Neural cell (in vitro differentiated cells): ENCODE data around the gene SGIP1. TPM values are rescaled to one million over a fixed set of nuclear protein-coding genes. Genes with fewer than 3 reads are reported as not detected.

Source experiments
- H2AFZ ChIP-seq: fragments of 200-600, 300-800 bp; sonication (generic), shearing (Covaris generic); 2 replicates; pipeline ENCODE4 v1.6.0; 2014; ENCODE audit warnings: low read depth, mild to moderate bottlenecking, antibody characterized with exemption, low read length, moderate library complexity
- H3F3A ChIP-seq: fragments of 200-600 bp; shearing (Covaris generic); 2 replicates; pipeline ENCODE4 v1.6.1; 2016; ENCODE audit warnings: mild to moderate bottlenecking, moderate library complexity, mixed read lengths, antibody characterized with exemption, low read length; ENCODE audit not compliant: insufficient read depth, poor library complexity, severe bottlenecking
- H3K27ac ChIP-seq: fragments of 200-600, 300-800 bp; sonication (generic), shearing (Covaris generic); 2 replicates; pipeline ENCODE4 v1.5.1; 2014; ENCODE audit warnings: mild to moderate bottlenecking, low read length, moderate library complexity
- H3K27me3 ChIP-seq: fragments of 300-800, 200-600 bp; sonication (generic), shearing (Covaris generic); 2 replicates; pipeline ENCODE4 v1.6.0; 2014; ENCODE audit warnings: mild to moderate bottlenecking, low read depth, low read length, moderate library complexity; ENCODE audit not compliant: insufficient read depth
- H3K36me3 ChIP-seq: fragments of 300-800, 200-600 bp; sonication (generic), shearing (Covaris generic); 2 replicates; pipeline ENCODE4 v1.5.1; 2014; ENCODE audit warnings: mild to moderate bottlenecking, antibody characterized with exemption, low read length, moderate library complexity; ENCODE audit not compliant: insufficient read depth
- H3K4me2 ChIP-seq: fragments of 300-800, 200-600 bp; sonication (generic), shearing (Covaris generic); 2 replicates; pipeline ENCODE4 v1.6.0; 2014; ENCODE audit warnings: mild to moderate bottlenecking, low read length
- H3K4me3 ChIP-seq: fragments of 300-800, 200-600 bp; sonication (generic), shearing (Covaris generic); 2 replicates; pipeline ENCODE4 v1.5.1; 2014; ENCODE audit warnings: mild to moderate bottlenecking, low read length, moderate library complexity
- H3K79me2 ChIP-seq: fragments of 200-600 bp; shearing (Covaris generic); replicated peaks from 2 replicates; pipeline ENCODE4 v1.6.0; 2014; ENCODE audit warnings: mild to moderate bottlenecking, low read length, moderate library complexity; ENCODE audit not compliant: insufficient read depth
- H3K9ac ChIP-seq: fragments of 300-800, 200-600 bp; sonication (generic), shearing (Covaris generic); 2 replicates; pipeline ENCODE4 v1.6.1; 2016; ENCODE audit warnings: mild to moderate bottlenecking, low read length, mixed read lengths
- H3K9me2 ChIP-seq: fragments of 200-600 bp; shearing (Covaris generic); 2 replicates; pipeline ENCODE4 v1.6.1; 2016; ENCODE audit warnings: mild to moderate bottlenecking, low read length, mixed read lengths; ENCODE audit not compliant: insufficient read depth
- H3K9me3 ChIP-seq: fragments of 200-600, 300-800 bp; sonication (generic), shearing (Covaris generic); 2 replicates; pipeline ENCODE4 v1.6.1; 2016; ENCODE audit warnings: mild to moderate bottlenecking, mixed run types, low read length, moderate library complexity, mixed read lengths
- H4K20me1 ChIP-seq: fragments of 200-600 bp; shearing (Covaris generic); 2 replicates; pipeline ENCODE4 v1.6.1; 2016; ENCODE audit warnings: mild to moderate bottlenecking, mixed run types; ENCODE audit not compliant: insufficient read depth
- CTCF ChIP-seq: fragments of 450-650 bp; IDR thresholded peaks from 2 replicates; pipeline ENCODE4 v1.5.1; 2014; ENCODE audit warnings: antibody characterized with exemption, mild to moderate bottlenecking, moderate library complexity; ENCODE audit not compliant: poor library complexity, severe bottlenecking
- EP300 ChIP-seq: fragments of 450-650 bp; conservative IDR thresholded peaks from 2 replicates; pipeline ENCODE4 v1.6.1; 2014; ENCODE audit warnings: antibody characterized with exemption, mild to moderate bottlenecking, moderate library complexity; ENCODE audit not compliant: poor library complexity, severe bottlenecking
- EZH2 ChIP-seq: fragments of 200-600, 300-800 bp; shearing (Covaris generic), sonication (generic); IDR thresholded peaks from 2 replicates; pipeline ENCODE4 v1.6.1; 2014; ENCODE audit warnings: antibody characterized with exemption, low read length, borderline replicate concordance, mild to moderate bottlenecking; ENCODE audit not compliant: insufficient read depth, poor library complexity, severe bottlenecking
- MXI1 ChIP-seq: fragments of 450-650 bp; conservative IDR thresholded peaks from 2 replicates; pipeline ENCODE4 v1.6.1; 2014; ENCODE audit warnings: antibody characterized with exemption, mild to moderate bottlenecking; ENCODE audit not compliant: poor library complexity, severe bottlenecking
- POLR2AphosphoS5 ChIP-seq: IDR thresholded peaks from 2 replicates; pipeline ENCODE4 v1.6.1; 2012
- RAD21 ChIP-seq: fragments of 450-650 bp; conservative IDR thresholded peaks from 2 replicates; pipeline ENCODE4 v1.6.1; 2014; ENCODE audit warnings: antibody characterized with exemption, mild to moderate bottlenecking, moderate library complexity
- REST ChIP-seq: IDR thresholded peaks from 2 replicates; pipeline ENCODE4 v1.6.1; 2012; ENCODE audit warnings: borderline replicate concordance
- SMC3 ChIP-seq: fragments of 450-650 bp; conservative IDR thresholded peaks from 2 replicates; pipeline ENCODE4 v1.6.1; 2014; ENCODE audit warnings: antibody characterized with exemption, mild to moderate bottlenecking, moderate library complexity; ENCODE audit not compliant: poor library complexity
- TAF1 ChIP-seq: IDR thresholded peaks from 2 replicates; pipeline ENCODE4 v1.6.1; 2012; ENCODE audit warnings: low read depth
- polyA plus RNA-seq: library from polyadenylated mRNA; depleted of rRNA; stranded (reverse); fragments of >200 nt; gene quantifications from 2 replicates; pipeline ENCODE4 v1.2.3, GENCODE V29; 2014

SGIP1 gene
- polyA plus RNA-seq, 1 donor from 2014 or later = 50.5 TPM

GRCh38 chr1:66570196-66570595 lies 36.2 kb downstream of the SGIP1 start:
- H3K27ac ChIP-seq = no peak overlapping the region
- no peaks in the 10 kb centered on the region for H3K27me3 ChIP-seq
- no peak overlapping the region for H3K9ac ChIP-seq
- no peak for TF ChIP-seq REST
- no peak for TF ChIP-seq POLR2AphosphoS5
- TF ChIP-seq TAF1 = no peak
- no peak for TF ChIP-seq RAD21
- TF ChIP-seq MXI1 = no peak
- no peak for TF ChIP-seq CTCF
- TF ChIP-seq SMC3 = no peak
- no peak for TF ChIP-seq EP300
- H3K36me3 ChIP-seq = no peaks in the 10 kb centered on the region
- H3K4me3 ChIP-seq = no peak overlapping the region
- H3K9me2 ChIP-seq = no peaks in the 10 kb centered on the region
- H2AFZ ChIP-seq = no peak overlapping the region
- no peaks in the 10 kb centered on the region for H3F3A ChIP-seq
- no peak overlapping the region for H3K4me2 ChIP-seq
- no peaks in the 10 kb centered on the region for H3K9me3 ChIP-seq
- H3K79me2 ChIP-seq = no peaks in the 10 kb centered on the region
- H4K20me1 ChIP-seq = no peaks in the 10 kb centered on the region

GRCh38 chr1:66571789-66572188 lies 37.8 kb downstream of the SGIP1 start:
- H3K9me3 ChIP-seq = no peaks in the 10 kb centered on the region

More at GRCh38 chr1:66571789-66572188, 37.8 kb downstream of the SGIP1 start:
- Histone ChIP-seq H4K20me1 (no peaks in the 10 kb centered on the region), H3F3A (no peaks in the 10 kb centered on the region), H3K9ac (no peak overlapping the region), H3K4me3 (no peak overlapping the region), H3K79me2 (no peaks in the 10 kb centered on the region), H3K4me2 (no peak overlapping the region), H2AFZ (no peak overlapping the region), H3K27me3 (no peaks in the 10 kb centered on the region), H3K27ac (no peak overlapping the region), H3K36me3 (no peaks in the 10 kb centered on the region), H3K9me2 (no peaks in the 10 kb centered on the region)
- TF ChIP-seq MXI1 (no peak), RAD21 (no peak), REST (no peak), TAF1 (no peak), SMC3 (no peak), POLR2AphosphoS5 (no peak), EZH2 (no peak), EP300 (no peak)
